NCI-H1930 (cell line): ENCODE data around the gene PHLDB3.
A peak's percentile ranks its signal among the peaks of the same experiment; 100 is the strongest.

Experiments used
- DNase-seq, 2 experiments: peaks; one replicate each; lab custom pipeline; 2025; lab: John Stamatoyannopoulos, UW

Gene PHLDB3

DNA sequence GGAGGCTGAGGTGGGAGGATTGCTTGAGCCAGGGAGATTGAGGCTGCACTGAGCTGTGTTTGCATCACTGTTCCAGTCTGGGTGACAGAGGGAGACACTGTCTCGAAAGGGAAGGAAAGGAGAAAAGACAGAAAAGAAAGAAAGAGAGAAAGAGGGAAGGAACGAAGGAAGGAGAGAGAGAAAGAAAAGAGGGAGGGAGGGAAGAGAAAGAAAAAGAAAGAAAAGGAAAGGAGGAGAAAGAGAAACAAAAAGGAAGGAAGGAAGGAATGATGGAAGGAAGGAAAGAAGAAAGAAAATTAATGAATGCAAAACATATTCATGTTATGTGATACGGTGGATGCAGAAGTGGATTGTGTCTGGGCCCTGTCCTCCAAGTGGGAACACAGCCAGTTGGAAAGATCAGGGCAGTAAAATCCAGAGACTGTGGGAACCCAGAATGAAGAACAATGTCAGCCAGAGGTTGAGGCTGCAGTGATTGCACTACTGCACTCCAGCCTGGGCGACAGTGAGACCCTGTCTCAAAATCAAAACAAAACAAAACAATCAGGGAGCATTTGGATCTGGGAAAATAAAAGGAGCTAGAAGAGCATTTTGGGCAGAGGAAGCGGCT is 6.2 kb downstream of the PHLDB3 start:
- DNase-seq = no peak

DNA sequence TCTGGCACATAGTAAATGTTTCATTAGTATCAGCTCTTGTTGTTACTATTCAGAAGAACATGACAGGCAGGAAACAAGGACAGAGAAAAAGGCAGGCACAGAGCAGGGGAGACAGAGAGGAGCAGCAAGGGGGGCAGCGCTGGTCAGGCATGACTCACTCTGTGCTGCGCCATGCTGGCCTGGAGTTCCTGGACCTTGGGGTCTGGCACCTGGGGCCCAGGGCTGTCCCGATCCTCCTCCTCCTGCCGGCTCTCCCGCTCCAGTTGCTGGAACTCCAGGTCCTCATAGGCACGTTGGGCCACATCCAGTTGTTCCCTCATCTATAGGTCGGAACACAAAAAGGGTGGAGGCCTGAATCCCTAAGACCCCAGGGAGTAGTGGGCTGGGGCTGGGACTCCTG is 7.6 kb downstream of the PHLDB3 start:
- DNase-seq = no peak

DNA sequence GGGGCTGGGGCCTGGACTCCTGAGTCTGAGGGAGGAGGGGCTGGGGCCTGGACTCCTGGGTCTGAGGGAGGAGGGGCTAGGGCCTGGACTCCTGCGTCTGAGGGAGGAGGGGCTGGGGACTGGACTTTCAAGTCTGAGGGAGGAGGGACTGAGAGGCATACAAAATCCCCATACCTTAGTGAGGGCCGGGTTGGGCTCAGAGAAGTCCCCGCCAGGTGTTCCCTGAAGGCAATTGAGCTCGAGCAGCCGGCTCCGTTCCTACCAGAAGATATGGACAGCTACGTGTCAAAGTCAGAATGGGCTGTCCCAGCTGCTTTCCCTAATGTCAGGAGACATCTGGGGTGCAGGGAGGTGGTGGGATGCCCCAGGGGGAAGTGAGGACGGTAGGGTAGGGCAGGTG is 9.5 kb downstream of the PHLDB3 start:
- no peak for DNase-seq

DNA sequence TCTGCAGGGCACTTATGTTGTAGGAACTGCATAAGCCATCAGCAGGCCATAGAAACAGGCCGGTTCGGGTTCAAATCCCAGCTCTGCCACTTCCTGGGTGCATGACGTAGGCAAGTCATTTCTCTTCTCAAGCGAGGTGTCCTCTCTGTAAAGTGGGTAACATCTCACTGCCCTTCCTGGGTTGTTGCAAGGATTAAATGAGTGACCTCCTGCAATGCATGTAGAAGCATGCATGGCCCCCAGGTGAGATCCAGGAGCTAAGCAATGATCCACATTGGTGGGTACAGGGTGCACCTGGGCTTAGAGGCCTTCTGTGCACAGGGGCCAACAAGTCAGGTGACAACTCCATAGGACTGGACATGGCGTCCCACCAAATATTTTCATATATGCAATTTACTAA is 13.8 kb downstream of the PHLDB3 start:
- no peak for DNase-seq

DNA sequence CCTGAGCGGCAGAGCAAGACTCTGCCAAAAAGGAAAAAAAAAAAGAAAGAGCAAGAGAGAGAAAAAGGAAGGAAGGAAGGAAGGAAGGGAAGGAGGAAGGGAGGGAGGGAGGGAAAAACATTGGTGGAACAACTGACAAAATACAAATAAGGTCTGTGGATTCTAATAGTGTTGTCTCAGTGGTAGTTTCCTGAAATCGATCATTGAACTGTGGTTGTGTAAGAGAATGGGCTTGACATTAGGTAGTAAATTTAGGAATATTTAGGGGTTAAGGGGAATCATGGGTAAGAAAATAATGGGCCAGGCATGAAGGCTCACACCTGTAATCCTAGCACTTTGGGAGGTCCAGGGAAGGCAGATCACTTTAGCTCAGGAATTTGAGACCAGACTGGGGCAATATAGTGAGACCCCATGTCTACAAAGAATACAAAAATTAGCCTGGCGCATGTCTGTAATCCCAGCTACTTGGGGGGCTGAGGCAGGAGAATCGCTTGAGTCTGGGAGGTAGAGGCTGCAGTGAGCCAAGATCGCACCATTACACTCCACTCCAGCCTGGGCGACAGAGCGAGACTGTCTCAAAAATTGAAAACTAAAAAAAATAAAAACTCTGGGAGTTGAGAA is 14.5 kb downstream of the PHLDB3 start:
- DNase-seq = no peak

DNA sequence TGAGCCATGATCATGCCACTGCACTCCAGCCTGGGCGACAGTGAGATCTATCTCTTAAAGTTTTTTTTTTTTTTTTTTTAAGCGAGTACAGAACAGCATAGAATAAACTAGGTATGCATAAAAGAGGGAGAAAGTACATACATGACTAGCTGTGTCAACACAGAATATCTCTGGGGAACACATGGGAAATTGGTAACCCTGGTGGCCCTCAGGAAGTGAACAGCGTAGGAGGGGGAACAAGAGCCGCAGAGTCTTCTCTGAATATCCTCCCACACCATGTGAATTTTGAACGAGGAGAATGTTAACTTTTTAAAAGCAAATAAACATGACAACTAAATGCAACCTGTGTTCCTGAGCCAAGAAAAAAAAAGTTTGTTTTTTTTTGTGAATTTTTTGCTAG is 15.2 kb downstream of the PHLDB3 start:
- DNase-seq = no peak

DNA sequence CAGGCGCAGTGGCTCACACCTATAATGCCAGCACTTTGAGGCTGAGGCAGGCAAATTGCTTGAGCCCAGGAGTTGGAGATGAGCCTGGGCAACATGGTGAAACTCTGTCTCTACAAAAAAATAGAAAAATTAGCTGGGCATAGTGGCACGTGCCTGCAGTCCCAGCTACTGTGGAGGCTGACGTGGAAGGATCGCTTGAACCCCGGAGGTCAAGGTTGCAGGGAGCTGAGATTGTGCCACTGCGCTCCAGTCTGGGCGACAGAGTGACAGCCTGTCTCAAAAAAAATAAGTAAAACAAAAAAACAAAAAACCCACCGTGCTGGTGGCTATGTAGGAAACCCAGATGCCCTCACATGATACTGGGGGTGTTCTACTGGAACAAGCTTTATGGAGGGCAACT is 16.4 kb downstream of the PHLDB3 start:
- no peak for DNase-seq

DNA sequence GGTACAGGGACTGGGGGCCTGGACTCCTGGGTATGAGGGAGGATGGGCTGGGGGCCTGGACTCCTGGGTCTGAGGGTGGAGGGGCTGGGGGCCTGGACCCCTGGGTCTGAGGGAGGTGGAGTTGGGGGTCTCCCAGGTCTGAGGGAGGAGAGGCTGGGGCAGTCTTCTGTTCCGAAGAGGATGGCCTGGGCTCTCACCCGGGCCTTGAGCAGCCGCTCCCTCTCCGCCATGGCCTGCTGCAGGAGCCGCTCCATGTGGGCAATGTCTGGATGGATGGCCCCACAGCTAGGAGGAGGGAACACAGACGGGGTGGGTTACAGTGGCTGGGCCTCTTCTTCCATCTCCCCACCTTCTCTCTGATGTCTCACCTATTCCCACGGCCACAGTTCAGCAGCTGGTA is 18.1 kb downstream of the PHLDB3 start:
- no peak for DNase-seq

DNA sequence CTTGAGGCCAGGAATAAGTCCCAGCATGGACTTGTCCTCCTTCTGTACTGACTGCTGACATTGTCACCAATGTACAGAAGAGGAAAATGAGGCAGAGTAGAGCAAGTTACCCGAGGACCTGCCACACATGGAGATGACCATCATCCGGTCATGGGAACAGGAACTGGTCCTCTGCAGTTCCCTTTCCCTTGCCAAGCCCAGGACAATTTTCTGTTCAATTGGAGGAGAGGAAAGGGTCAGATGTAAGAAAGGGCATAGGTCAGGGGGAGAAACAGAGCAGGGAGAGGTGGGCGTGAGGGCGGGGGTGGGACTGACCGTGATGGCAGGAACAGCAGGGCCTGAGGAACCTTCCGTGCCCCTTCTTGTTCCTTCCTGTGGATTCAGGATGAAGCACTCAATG is 18.6 kb downstream of the PHLDB3 start:
- DNase-seq = no peak

DNA sequence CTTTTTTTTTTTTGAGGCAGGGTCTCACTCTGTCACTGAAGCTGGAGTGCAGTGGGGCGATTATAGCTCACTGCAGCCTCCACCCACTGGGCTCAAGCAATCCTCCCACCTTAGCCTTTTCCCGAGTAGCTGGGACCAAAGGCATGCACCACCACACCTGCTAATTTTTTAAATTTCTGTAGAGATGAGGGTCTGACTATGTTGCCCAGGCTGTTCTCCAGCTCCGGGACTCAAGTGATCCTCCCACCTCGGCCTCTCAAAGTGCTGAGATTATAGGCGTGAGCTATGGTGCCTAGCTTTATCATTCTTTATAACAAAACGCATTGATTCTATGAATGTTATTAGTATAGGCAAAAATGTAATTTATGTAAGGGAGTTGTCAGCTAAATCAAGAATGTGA is 21.3 kb downstream of the PHLDB3 start:
- DNase-seq = no peak

DNA sequence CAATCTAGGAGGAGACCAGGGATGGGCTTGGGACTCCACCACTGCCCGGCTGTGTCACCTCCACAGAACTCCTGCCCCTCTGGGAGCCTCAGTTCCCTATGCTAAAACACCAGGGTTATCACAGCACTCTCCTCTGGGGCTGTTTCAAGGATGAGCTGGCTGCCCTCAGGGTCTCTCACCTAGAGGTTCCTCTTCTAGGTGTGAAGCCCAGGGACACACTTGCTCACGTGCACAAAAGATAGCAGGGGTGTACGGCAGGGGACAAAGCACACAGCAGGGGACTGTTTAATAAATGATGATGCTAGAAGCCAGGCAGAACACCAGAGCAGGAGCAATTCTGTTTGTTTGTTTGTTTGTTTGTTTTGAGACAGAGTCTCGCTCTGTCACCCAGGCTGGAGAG is 22.4 kb downstream of the PHLDB3 start:
- DNase-seq = no peak

DNA sequence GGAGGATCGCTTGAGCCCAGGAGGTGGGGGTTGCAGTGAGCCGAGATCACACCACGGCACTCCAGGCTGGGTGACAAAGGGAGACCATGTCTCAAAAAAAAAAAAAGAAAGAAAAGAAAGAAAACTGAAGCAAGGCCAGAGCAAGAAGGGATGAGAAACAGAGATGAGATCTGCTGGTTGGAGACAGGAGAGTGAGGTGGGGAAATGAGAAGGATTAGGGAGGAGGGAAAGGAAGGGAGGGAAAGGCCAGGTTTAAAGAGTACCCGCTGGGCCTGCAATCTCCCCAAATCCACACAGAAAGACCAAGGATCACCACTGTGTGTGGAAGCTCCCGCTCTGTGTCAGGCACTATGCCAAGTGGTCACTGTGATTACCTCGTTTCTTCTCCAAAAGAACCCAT is 22.8 kb downstream of the PHLDB3 start:
- no peak for DNase-seq

DNA sequence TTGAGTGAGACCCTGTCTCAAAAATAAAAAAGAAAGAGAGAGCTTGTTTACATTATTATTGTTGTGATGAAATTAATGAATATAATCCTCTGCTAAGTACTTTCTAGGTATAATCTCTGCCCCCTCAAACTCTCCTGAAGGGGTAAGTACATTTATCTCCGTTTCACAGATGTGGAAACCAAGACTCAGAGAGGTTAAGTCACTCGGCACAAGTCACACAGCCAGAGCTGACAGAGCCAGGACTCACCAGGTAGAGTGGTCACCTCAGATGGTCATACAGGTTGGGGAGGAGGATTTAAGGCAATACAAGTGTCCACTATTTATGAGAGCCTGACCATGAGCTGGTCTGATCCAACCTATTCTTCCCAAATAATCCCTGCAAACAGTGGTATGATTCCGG is 24.0 kb downstream of the PHLDB3 start:
- no peak for DNase-seq

DNA sequence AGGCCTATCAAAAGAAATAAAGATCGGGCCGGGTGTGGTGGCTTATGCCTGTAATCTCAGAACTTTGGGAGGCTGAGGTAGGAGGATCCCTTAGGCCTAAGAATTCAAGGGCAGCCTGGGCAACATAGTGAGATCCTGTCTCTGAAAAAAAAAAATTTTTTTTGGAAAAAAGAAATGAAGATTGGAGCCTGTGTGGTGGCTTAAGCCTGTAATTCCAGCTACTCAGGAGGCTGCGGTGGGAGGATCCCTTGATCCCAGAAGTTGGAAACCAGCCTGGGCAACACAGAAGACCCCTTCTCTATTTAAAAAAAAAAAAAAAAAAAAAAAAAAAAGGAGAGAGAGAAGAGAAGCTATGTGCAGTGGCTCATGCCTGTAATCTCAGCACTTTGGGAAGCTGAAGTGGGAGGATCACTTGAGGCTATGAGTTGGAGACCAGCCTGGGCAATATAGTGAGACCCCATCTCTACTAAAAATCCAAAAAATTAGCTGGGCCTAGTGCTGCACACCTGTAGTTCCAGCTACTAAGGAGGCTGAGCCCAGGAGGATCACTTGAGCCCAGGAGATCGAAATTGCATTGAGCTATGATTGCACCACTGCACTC is 24.5 kb downstream of the PHLDB3 start:
- DNase-seq = no peak

DNA sequence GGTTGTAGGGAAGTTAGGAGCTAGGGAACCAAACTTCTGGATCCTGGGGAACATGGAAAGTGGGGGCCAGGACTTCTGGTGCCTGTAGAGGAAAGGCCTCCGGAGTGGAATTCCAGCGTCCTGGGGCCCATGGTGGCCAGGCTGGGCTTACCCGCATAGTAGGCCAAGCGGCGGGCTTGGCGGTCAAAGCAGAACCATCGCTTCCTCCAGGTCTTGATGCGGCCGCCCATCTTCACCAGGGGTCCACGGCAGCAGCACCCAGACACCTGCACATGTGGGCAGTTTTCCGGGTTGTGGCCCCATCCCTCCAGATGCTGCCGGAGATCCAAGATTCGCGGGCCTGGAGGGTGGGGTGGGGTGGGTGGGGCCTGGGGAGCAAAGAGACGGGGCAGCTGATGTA is 25.3 kb downstream of the PHLDB3 start:
- no peak for DNase-seq

DNA sequence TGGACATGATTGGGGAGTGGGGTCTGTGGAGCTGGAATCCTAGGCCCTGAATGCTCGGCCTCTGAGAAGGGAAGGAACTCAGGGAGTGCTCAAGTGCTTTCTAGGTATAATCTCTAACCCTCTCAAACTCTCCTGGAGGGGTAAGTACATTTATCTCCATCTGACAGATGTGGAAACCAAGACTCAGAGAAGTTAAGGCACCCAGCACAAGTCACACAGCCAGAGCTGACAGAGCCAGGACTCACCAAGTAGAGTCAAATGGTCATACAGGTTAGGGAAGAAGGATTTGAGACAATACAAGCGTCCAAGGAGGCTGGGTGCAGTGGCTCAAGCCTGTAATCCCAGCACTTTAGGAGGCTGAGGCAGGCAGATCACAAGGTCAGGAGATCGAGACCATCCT is 26.2 kb downstream of the PHLDB3 start:
- no peak for DNase-seq

DNA sequence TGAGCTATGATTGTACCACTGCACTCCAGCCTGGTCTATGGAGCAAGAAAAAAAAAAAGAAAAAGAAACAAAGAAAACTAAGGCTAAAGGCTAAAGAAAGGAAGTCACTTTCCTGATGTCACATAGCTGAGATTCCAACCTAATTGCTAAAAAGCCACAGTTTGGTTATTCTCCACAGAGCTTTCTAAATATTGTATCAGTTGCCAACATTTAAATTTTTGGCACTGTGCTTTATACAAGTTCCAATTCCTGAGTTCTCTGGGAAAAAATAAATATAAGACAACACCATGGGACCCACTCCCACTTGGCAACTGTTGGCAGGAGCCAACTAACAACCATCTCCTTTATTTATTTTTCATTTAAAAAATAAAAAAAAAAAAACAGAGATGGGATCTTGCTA is 27.9 kb downstream of the PHLDB3 start:
- DNase-seq = no peak

DNA sequence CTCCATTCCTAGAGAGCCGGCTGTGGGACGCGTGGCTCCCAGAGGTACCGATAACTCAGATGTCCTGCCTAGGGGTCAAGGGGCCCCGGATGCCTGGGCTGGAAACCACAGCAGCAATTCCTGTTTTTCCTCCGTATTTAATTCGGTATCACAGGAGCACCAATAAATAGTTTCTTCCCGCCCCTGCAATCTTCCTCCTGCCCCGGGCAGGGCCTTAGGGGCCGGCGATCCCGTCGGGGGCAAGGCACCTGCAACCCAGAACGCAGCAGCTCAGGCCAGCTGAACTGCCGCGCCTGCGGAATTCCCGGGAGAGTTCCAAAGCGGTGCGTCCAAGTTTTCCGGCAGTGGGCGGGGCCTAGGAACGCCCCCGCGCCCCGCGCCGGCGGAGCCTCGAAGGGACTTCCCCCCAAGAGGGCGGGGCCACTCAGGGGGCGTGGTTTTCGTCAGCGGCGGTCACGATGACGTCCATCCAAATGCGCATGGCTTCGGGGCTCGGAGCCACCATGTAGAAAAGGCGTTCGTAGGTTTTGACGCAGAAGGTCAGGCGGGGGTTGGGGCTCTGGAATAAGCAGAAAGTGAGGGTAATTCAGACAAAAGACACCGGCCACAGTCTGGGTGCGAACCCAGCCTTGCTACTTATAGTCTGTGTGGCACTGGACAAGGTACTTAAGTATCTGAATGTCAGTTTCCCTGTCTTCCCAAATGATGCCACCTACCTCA is 29.4 kb downstream of the PHLDB3 start:
- peak; percentile 92 to 96 for DNase-seq

DNA sequence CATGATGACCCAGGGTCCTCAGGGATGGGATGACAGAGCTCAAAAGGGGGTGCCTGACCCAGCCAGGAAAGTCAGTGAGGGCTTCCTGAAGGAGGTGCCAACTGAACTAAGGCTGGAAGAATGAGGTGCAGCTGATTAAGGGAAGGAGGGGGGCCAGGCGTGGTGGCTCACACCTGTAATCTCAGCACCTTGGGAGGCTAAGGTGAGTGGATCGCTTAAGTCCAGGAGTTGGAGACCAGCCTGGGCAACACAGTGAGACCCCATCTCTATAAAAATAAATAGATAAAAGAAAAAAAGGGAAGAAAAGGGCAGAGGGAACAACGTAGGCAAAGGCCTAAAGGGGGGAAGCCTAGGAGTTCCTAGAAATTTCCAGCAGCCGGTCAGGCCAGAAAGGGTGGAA is 30.1 kb downstream of the PHLDB3 start:
- DNase-seq = no peak

DNA sequence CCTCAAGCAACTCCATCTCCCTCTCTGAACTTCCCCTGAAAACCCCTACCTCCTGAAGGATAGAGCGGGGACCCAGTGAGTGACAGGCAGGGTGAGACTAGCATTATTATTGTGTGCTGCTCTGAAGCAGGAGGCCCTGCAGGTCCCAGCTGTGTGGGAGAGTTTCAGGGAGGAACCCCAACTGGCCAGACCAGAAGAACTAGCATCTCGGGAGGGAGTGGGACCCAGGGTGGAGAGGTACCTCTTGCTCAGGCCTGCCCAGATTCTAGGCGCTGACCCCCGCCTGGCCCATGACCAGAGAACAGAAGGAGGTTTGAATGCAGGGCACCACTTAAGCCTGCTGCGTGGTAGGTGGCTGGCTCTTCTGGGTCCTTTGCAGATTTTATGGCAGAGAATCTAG is 33.5 kb downstream of the PHLDB3 start:
- DNase-seq = no peak

DNA sequence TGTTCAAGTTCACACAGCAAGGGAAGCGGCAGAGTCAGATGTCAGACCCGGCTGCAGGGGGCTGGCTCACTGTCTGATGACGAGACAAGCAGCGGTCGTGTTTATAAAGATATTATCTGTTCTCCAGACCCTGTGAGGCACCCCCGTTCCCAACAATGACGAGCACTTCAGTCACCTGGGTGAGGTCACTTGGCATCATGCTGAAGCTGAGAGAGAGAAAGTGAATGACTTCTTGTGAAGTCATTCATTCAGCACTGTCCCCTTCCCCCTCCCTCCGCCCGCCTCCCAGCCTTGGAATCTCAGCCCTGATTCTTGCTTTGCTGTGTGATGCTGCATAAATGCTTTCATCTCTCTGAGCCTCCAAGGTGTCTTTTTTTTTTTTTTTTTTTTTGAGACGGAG is 34.3 kb downstream of the PHLDB3 start:
- DNase-seq = no peak

DNA sequence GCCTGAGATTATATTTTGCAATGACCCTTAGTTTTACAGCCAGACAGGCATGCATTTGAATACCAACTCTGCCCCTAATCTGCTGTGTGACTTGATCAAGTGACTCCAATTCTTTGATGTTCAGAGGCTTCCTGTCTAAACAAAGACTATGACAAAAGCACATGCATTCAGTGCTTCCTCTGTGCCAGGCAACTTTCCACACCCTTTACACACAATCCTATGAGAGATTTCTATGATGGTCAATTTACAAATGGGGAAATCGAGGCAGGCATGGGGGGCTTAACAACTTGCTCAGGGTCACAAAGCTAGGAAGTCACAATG is 35.4 kb downstream of the PHLDB3 start:
- no peak for DNase-seq

DNA sequence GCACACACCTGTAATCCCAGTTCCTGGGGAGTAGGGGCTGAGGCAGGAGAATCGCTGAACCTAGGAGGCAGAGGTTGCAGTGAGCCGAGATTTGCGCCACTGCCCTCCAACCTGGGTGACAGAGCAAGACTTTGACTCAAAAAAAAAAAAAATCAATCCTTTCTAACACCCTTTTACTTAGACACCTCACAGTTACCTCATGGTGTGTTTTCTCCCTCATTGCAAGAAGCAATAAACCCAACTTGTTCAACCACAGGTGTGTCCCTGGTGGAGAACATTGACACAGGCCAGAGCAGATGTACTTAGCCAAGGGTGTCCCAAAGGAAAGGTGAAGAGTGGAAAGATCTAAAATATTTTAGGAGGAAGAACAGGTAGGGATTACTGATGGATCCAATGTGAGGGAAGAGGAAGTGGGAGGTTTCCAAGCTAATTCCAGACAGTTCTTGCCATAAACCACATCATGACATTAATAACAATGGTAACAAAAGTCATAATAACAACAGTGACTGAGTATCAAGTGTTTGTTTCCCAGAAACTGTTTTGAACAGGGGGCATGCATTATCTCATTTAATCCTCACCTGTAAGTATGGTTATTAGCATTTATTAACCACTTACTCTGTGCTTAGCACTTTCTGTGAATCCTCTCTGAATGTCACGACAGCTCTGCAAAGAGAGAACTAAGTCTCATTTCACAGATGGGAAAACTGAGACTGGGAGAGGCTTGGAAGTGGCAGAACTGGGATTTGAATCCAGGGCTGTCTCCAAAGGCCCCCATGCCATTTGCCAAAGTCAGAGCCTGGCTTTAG is 36.0 kb downstream of the PHLDB3 start:
- no peak for DNase-seq
